H1 (cell line): ENCODE results near the gene RNF144A. TPM values are rescaled to one million over a fixed set of nuclear protein-coding genes. Genes with fewer than 3 reads are reported as not detected.

Experiments used
- BRCA1 ChIP-seq: IDR thresholded peaks from 2 replicates; pipeline ENCODE4 v1.6.1; 2012; ENCODE audit warnings: low read depth, low read length, improper control_type of control experiment
- CBX5 ChIP-seq: fragments of 300-800, 300-1000 bp; sonication (generic); IDR thresholded peaks from 2 replicates; pipeline ENCODE4 v1.7.1; 2016; ENCODE audit warnings: antibody characterized with exemption, low read length, low read depth
- KDM5A ChIP-seq: fragments of 200-600 bp; IDR thresholded peaks from 2 replicates; pipeline ENCODE4 v1.7.1; 2012; ENCODE audit warnings: mild to moderate bottlenecking, low read length, inconsistent platforms, mixed read lengths
- POLR2A ChIP-seq, 2 experiments: IDR thresholded peaks; 1 replicate in 1 of 2; 2 replicates in 1 of 2; pipeline ENCODE4 v1.6.1; 2011; ENCODE audit warnings: low read depth in 2 of 2, low read length in 2 of 2, mild to moderate bottlenecking in 2 of 2; ENCODE audit errors: control extremely low read depth in 1 of 2
- RFX5 ChIP-seq: IDR thresholded peaks from 2 replicates; pipeline ENCODE4 v1.6.1; 2011; ENCODE audit warnings: low read depth, low read length, improper control_type of control experiment, borderline replicate concordance
- SIRT6 ChIP-seq: IDR thresholded peaks from one replicate; pipeline ENCODE4 v1.7.1; 2012; ENCODE audit warnings: low read length, inconsistent platforms
- SP2 ChIP-seq: IDR thresholded peaks from 2 replicates; pipeline ENCODE4 v1.6.1; 2012; ENCODE audit warnings: mild to moderate bottlenecking, low read length, inconsistent platforms
- USF2 ChIP-seq: IDR thresholded peaks from 2 replicates; pipeline ENCODE4 v1.6.1; 2011; ENCODE audit warnings: low read length, improper control_type of control experiment
- polyA plus RNA-seq, 7 experiments: library from polyadenylated mRNA; depleted of rRNA in 3 of 7; stranded (reverse) in 5 of 7; unstranded in 2 of 7; fragments of >200 nt in 5 of 7; fragments of 200-250 nt in 2 of 7; gene quantifications; 1 replicate in 5 of 7; 2 replicates in 1 of 7; 4 replicates in 1 of 7; pipeline versions ENCODE4 v1.2.1 to v1.2.3, GENCODE V29; 2011 to 2013; ENCODE audit warnings: missing spikeins in 2 of 7, mixed read lengths in 2 of 7
- total RNA-seq: library from RNA; stranded (reverse); fragmentation: NEBNext Ultra II Directional; extraction: Animal tissue kit (Norgen Biotek cat#: 25700); gene quantifications from 2 replicates; pipeline ENCODE4 v1.2.1, GENCODE V29; 2021
- TF ChIP-seq, protein P1 (sequence below): fragments of 300-600 bp; sonication (generic); IDR thresholded peaks from 2 replicates; pipeline ENCODE4 v1.7.1; 2012; ENCODE audit warnings: low read length, moderate library complexity, mild to moderate bottlenecking, inconsistent platforms; ENCODE audit not compliant: insufficient replicate concordance
- TF ChIP-seq, protein P2 (sequence below): IDR thresholded peaks from 2 replicates; pipeline ENCODE4 v1.6.1; 2012; ENCODE audit warnings: low read length, inconsistent platforms

RNF144A gene
- total and polyA plus RNA-seq, 2 of the 8 experiments (the other 6 are each of a cell fraction or from before 2014, with no cell fraction given), result 14.0 to 15.0 TPM

- TF ChIP-seq, protein P1, sequence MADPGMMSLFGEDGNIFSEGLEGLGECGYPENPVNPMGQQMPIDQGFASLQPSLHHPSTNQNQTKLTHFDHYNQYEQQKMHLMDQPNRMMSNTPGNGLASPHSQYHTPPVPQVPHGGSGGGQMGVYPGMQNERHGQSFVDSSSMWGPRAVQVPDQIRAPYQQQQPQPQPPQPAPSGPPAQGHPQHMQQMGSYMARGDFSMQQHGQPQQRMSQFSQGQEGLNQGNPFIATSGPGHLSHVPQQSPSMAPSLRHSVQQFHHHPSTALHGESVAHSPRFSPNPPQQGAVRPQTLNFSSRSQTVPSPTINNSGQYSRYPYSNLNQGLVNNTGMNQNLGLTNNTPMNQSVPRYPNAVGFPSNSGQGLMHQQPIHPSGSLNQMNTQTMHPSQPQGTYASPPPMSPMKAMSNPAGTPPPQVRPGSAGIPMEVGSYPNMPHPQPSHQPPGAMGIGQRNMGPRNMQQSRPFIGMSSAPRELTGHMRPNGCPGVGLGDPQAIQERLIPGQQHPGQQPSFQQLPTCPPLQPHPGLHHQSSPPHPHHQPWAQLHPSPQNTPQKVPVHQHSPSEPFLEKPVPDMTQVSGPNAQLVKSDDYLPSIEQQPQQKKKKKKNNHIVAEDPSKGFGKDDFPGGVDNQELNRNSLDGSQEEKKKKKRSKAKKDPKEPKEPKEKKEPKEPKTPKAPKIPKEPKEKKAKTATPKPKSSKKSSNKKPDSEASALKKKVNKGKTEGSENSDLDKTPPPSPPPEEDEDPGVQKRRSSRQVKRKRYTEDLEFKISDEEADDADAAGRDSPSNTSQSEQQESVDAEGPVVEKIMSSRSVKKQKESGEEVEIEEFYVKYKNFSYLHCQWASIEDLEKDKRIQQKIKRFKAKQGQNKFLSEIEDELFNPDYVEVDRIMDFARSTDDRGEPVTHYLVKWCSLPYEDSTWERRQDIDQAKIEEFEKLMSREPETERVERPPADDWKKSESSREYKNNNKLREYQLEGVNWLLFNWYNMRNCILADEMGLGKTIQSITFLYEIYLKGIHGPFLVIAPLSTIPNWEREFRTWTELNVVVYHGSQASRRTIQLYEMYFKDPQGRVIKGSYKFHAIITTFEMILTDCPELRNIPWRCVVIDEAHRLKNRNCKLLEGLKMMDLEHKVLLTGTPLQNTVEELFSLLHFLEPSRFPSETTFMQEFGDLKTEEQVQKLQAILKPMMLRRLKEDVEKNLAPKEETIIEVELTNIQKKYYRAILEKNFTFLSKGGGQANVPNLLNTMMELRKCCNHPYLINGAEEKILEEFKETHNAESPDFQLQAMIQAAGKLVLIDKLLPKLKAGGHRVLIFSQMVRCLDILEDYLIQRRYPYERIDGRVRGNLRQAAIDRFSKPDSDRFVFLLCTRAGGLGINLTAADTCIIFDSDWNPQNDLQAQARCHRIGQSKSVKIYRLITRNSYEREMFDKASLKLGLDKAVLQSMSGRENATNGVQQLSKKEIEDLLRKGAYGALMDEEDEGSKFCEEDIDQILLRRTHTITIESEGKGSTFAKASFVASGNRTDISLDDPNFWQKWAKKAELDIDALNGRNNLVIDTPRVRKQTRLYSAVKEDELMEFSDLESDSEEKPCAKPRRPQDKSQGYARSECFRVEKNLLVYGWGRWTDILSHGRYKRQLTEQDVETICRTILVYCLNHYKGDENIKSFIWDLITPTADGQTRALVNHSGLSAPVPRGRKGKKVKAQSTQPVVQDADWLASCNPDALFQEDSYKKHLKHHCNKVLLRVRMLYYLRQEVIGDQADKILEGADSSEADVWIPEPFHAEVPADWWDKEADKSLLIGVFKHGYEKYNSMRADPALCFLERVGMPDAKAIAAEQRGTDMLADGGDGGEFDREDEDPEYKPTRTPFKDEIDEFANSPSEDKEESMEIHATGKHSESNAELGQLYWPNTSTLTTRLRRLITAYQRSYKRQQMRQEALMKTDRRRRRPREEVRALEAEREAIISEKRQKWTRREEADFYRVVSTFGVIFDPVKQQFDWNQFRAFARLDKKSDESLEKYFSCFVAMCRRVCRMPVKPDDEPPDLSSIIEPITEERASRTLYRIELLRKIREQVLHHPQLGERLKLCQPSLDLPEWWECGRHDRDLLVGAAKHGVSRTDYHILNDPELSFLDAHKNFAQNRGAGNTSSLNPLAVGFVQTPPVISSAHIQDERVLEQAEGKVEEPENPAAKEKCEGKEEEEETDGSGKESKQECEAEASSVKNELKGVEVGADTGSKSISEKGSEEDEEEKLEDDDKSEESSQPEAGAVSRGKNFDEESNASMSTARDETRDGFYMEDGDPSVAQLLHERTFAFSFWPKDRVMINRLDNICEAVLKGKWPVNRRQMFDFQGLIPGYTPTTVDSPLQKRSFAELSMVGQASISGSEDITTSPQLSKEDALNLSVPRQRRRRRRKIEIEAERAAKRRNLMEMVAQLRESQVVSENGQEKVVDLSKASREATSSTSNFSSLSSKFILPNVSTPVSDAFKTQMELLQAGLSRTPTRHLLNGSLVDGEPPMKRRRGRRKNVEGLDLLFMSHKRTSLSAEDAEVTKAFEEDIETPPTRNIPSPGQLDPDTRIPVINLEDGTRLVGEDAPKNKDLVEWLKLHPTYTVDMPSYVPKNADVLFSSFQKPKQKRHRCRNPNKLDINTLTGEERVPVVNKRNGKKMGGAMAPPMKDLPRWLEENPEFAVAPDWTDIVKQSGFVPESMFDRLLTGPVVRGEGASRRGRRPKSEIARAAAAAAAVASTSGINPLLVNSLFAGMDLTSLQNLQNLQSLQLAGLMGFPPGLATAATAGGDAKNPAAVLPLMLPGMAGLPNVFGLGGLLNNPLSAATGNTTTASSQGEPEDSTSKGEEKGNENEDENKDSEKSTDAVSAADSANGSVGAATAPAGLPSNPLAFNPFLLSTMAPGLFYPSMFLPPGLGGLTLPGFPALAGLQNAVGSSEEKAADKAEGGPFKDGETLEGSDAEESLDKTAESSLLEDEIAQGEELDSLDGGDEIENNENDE, result no peak
- TF ChIP-seq BRCA1, result no peak
- TF ChIP-seq USF2, result no peak
- TF ChIP-seq KDM5A, result no peak
- TF ChIP-seq SP2, result no peak
- TF ChIP-seq SIRT6, result no peak
- no peak for TF ChIP-seq RFX5
- no peak for TF ChIP-seq POLR2A (IDR thresholded peaks at IDR 0.05; ENCODE audit: control extremely low read depth in 1 of 2, low read depth in 2 of 2, low read length in 2 of 2)
- TF ChIP-seq, protein P2, sequence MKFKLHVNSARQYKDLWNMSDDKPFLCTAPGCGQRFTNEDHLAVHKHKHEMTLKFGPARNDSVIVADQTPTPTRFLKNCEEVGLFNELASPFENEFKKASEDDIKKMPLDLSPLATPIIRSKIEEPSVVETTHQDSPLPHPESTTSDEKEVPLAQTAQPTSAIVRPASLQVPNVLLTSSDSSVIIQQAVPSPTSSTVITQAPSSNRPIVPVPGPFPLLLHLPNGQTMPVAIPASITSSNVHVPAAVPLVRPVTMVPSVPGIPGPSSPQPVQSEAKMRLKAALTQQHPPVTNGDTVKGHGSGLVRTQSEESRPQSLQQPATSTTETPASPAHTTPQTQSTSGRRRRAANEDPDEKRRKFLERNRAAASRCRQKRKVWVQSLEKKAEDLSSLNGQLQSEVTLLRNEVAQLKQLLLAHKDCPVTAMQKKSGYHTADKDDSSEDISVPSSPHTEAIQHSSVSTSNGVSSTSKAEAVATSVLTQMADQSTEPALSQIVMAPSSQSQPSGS, result no peak
- no peak for TF ChIP-seq CBX5
Observed at GRCh38 chr2:6943523-6943922, 26.3 kb downstream of the RNF144A start (continued).
